Uterus (tissue), 2 donors: ENCODE results near the gene BID.

ENCODE experiments used
- POLR2A ChIP-seq, 2 donors: fragments of 450-650 bp; IDR thresholded peaks; one replicate each; pipeline ENCODE4 v1.6.1; 2016; ENCODE audit warnings: antibody characterized with exemption in 2 of 2, mild to moderate bottlenecking in 1 of 2, moderate library complexity in 1 of 2
- TF ChIP-seq, protein P1 (sequence below), 4 experiments: fragments of 200-600 bp in 2 of 4; fragments of 450-650 bp in 2 of 4; sonication (generic) in 2 of 4; IDR thresholded peaks; one replicate each; pipeline ENCODE4 v1.5.1; 2016 to 2019; ENCODE audit warnings: antibody characterized with exemption in 4 of 4, mild to moderate bottlenecking in 2 of 4, moderate library complexity in 1 of 4

DNA sequence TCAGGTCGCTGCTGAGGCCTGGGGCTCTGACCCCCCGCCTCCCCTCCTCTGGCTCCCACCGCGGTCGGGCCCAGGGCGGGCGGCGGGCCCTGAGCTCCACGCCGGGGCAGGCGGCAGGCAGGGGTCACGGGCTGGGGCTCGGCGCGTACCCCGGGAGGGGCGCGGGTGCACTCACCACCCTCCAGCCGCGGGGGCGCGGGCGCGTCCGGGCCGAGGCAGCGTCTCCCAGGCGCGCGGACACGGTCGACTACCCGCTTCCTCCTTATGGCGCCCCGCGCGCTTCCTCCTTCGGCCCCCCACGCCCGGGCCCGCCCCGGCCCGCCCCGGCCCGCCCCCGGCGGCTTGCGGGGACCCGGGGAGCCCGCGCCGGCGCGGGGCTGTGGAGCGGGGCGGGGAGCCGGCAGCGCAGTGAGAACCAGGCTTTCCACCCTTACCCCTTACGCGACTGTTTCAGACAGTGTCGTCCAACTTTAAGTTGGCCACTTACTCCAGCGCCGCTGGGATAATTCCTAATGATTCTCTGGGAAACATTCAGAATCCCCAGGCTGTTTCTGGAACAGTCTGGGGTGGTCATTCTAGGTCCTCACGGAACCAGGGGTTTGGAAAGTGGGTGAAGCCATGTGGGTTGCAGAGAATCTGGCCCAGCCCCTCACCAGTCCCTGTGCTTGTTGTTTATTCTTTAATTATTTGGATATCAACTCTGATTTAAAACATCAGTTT lies at the start of gene BID:
- no peak for TF ChIP-seq POLR2A (IDR thresholded peaks at IDR 0.05)
- TF ChIP-seq, protein P1, sequence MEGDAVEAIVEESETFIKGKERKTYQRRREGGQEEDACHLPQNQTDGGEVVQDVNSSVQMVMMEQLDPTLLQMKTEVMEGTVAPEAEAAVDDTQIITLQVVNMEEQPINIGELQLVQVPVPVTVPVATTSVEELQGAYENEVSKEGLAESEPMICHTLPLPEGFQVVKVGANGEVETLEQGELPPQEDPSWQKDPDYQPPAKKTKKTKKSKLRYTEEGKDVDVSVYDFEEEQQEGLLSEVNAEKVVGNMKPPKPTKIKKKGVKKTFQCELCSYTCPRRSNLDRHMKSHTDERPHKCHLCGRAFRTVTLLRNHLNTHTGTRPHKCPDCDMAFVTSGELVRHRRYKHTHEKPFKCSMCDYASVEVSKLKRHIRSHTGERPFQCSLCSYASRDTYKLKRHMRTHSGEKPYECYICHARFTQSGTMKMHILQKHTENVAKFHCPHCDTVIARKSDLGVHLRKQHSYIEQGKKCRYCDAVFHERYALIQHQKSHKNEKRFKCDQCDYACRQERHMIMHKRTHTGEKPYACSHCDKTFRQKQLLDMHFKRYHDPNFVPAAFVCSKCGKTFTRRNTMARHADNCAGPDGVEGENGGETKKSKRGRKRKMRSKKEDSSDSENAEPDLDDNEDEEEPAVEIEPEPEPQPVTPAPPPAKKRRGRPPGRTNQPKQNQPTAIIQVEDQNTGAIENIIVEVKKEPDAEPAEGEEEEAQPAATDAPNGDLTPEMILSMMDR (IDR thresholded peaks at IDR 0.05), result no peak
